MCF 10A (cell line): Measurements from ENCODE around the gene TMEM135. TPM values are rescaled to one million over a fixed set of nuclear protein-coding genes. Genes with fewer than 3 reads are reported as not detected.

Experiments
- BruUV-seq: library from RNA; stranded (reverse); fragments of 400-500 nt; replicated peaks from 2 replicates; lab custom pipeline; 2021; lab: Mats Ljungman, UMichigan
- CTCF ChIA-PET: fragments of 300-600 bp; sonication (Branson Sonifier 250); formaldehyde crosslinking; extraction: SDS; loops from one replicate; lab custom pipeline; 2021; ENCODE audit warnings: antibody characterized with exemption, inconsistent platforms; lab: Yijun Ruan, JAX
- POLR2A ChIA-PET: fragments of 300-600, 350-650 bp; sonication (Branson Sonifier 250); formaldehyde crosslinking; extraction: SDS; loops from one replicate; lab custom pipeline; 2020; ENCODE audit warnings: antibody characterized with exemption, inconsistent platforms; lab: Yijun Ruan, JAX
- DNase-seq: peaks from one replicate; pipeline ENCODE4 v3.0.0-alpha.2; 2018; ENCODE audit not compliant: unreplicated experiment
- H3K27ac Mint-ChIP-seq: one replicate; pipeline ENCODE4 v1.8.0; 2022; ENCODE audit warnings: mild to moderate bottlenecking, low read depth, mixed read lengths; ENCODE audit not compliant: unreplicated experiment
- H3K27me3 Mint-ChIP-seq: one replicate; pipeline ENCODE4 v1.8.0; 2022; ENCODE audit warnings: mixed read lengths; ENCODE audit not compliant: insufficient read depth, unreplicated experiment
- H3K36me3 Mint-ChIP-seq: one replicate; pipeline ENCODE4 v1.8.0; 2022; ENCODE audit warnings: mild to moderate bottlenecking, moderate library complexity, mixed read lengths; ENCODE audit not compliant: insufficient read depth, unreplicated experiment
- H3K4me1 Mint-ChIP-seq: one replicate; pipeline ENCODE4 v1.8.0; 2022; ENCODE audit warnings: mixed read lengths; ENCODE audit not compliant: insufficient read depth, unreplicated experiment
- H3K4me3 Mint-ChIP-seq: one replicate; pipeline ENCODE4 v1.8.0; 2022; ENCODE audit warnings: mild to moderate bottlenecking, moderate library complexity, mixed read lengths; ENCODE audit not compliant: unreplicated experiment
- H3K9me3 Mint-ChIP-seq: one replicate; pipeline ENCODE4 v1.8.0; 2022; ENCODE audit warnings: mixed read lengths; ENCODE audit not compliant: unreplicated experiment
- intact Hi-C: fragments of 100-400 bp; cut with micrococcal nuclease; formaldehyde crosslinking; loops from 2 replicates; pipeline ENCODE4 v1.14.1; 2022
- total RNA-seq: library from RNA; stranded (reverse); gene quantifications from 2 replicates; pipeline ENCODE4 v1.2.3, GENCODE V29; 2022
- TF ChIP-seq, protein P1 (sequence below): fragments of 200-600 bp; IDR thresholded peaks from one replicate; pipeline ENCODE4 v1.8.0; 2022; ENCODE audit warnings: antibody characterized with exemption, mild to moderate bottlenecking; ENCODE audit not compliant: unreplicated experiment

Gene TMEM135
- total RNA-seq, 1 experiment from 2014 or later: 10.7 TPM

DNA sequence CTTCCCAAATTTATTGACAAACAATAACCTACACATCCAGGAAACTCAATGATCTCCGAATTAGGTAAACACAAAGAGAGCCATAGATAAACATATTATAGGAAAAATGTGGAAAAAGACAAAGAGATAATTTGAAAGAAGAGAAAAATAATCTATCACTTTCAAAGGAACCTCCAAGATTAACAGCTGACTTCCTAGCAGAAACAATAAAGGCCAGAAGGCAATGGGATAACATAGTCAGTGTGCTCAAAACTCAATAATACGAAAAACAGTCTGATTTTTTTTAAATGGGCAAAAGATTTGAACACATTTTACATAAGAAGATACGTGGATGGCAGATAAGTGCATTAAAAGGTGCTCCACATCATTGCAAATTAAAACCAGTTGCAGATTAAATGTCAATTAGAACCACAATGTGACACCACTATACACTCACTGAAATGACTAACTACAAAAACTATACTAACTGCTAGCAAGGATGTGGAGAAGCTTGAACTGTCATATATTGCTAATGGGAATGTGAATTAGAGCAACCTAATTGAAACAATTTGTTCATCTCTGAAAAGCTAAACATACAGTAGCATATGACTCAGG, 300.4 kb downstream of the TMEM135 start:
- intact Hi-C loops: no loop called here
- no TSS peak for BruUV-seq
- Mint-ChIP-seq H3K4me3 (no peak overlapping the region), H3K9me3 (peaks cover 14% of the 10 kb centered on the region), H3K27ac (no peak overlapping the region), H3K4me1 (no peaks in the 10 kb centered on the region), H3K36me3 (no peaks in the 10 kb centered on the region), H3K27me3 (no peaks in the 10 kb centered on the region)
- POLR2A ChIA-PET: no interaction called here
- no peak for DNase-seq
- TF ChIP-seq, protein P1, sequence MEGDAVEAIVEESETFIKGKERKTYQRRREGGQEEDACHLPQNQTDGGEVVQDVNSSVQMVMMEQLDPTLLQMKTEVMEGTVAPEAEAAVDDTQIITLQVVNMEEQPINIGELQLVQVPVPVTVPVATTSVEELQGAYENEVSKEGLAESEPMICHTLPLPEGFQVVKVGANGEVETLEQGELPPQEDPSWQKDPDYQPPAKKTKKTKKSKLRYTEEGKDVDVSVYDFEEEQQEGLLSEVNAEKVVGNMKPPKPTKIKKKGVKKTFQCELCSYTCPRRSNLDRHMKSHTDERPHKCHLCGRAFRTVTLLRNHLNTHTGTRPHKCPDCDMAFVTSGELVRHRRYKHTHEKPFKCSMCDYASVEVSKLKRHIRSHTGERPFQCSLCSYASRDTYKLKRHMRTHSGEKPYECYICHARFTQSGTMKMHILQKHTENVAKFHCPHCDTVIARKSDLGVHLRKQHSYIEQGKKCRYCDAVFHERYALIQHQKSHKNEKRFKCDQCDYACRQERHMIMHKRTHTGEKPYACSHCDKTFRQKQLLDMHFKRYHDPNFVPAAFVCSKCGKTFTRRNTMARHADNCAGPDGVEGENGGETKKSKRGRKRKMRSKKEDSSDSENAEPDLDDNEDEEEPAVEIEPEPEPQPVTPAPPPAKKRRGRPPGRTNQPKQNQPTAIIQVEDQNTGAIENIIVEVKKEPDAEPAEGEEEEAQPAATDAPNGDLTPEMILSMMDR: no peak
- CTCF ChIA-PET: interaction anchor here (0.5 to 1.8 kb wide), 5 partner anchors 82 to 938 kb away, joined by 3 to 5 read pairs (median 4); no protein-coding TSS in a partner anchor

GRCh38 chr11:87339416-87339815, 301.7 kb downstream of the TMEM135 start:
- peaks cover 14% of the 10 kb centered on the region for H3K9me3 Mint-ChIP-seq
- no TSS peak for BruUV-seq
- H3K27me3 Mint-ChIP-seq: no peaks in the 10 kb centered on the region
- H3K4me1 Mint-ChIP-seq: no peaks in the 10 kb centered on the region
- intact Hi-C loops: no loop called here
- no peak for DNase-seq
- H3K27ac Mint-ChIP-seq: no peak overlapping the region
- no peak overlapping the region for H3K4me3 Mint-ChIP-seq
- no peaks in the 10 kb centered on the region for H3K36me3 Mint-ChIP-seq
- ChIA-PET CTCF (interaction anchor here (0.5 to 1.8 kb wide), 4 partner anchors 14 to 981 kb away, joined by 3 to 7 read pairs (median 5); no protein-coding TSS in a partner anchor), POLR2A (no interaction called here)
- TF ChIP-seq, protein P1: no peak

GRCh38 chr11:87347441-87347840, 309.7 kb downstream of the TMEM135 start:
- Mint-ChIP-seq H3K27ac (no peak overlapping the region), H3K36me3 (no peaks in the 10 kb centered on the region), H3K4me3 (no peak overlapping the region), H3K9me3 (no peaks in the 10 kb centered on the region), H3K27me3 (no peaks in the 10 kb centered on the region), H3K4me1 (no peaks in the 10 kb centered on the region)
- BruUV-seq: no TSS peak
- no peak for DNase-seq
- TF ChIP-seq, protein P1: no peak
- ChIA-PET POLR2A (no interaction called here), CTCF (interaction anchor here (0.7 kb wide), 1 partner anchor 52 kb away, joined by 3 read pairs; no protein-coding TSS in a partner anchor)
- intact Hi-C loops: no loop called here

- no peaks in the 10 kb centered on the region for H3K27me3 Mint-ChIP-seq
- no peak for DNase-seq
- TF ChIP-seq, protein P1: no peak
- CTCF ChIA-PET: interaction anchor here (0.7 kb wide), 1 partner anchor 53 kb away, joined by 3 read pairs; no protein-coding TSS in a partner anchor
- POLR2A ChIA-PET: no interaction called here
- H3K4me1 Mint-ChIP-seq: no peaks in the 10 kb centered on the region
- H3K36me3 Mint-ChIP-seq: no peaks in the 10 kb centered on the region
- no peaks in the 10 kb centered on the region for H3K9me3 Mint-ChIP-seq
- intact Hi-C loops: no loop called here
- H3K4me3 Mint-ChIP-seq: no peak overlapping the region
- BruUV-seq: no TSS peak
- H3K27ac Mint-ChIP-seq: no peak overlapping the region
These were observed 310.1 kb downstream of the TMEM135 start for GRCh38 chr11:87347854-87348253.
